Spleen (tissue), 11 donors: ENCODE results near the gene SMCO4. TPM values are rescaled to one million over a fixed set of nuclear protein-coding genes. Genes with fewer than 3 reads are reported as not detected.

Experiments used
- DNase-seq: peaks from one replicate; pipeline ENCODE4 v3.0.0-alpha.2; 2020
- H3K27ac ChIP-seq, 8 donors: fragments of 200-600 bp; sonication (generic) in 7 of 8; 1 replicate in 4 of 8; 2 replicates in 4 of 8; pipeline versions ENCODE4 v1.5.0 to v1.8.0; 2016 to 2021; ENCODE audit warnings: inconsistent platforms in 4 of 8, mild to moderate bottlenecking in 4 of 8, moderate library complexity in 1 of 8
- H3K27me3 ChIP-seq, 7 donors: fragments of 200-600 bp; sonication (generic) in 6 of 7; replicated peaks in 1 of 7; 1 replicate in 4 of 7; 2 replicates in 3 of 7; pipeline versions ENCODE4 v1.5.0 to v1.8.0; 2016 to 2021; ENCODE audit warnings: inconsistent platforms in 3 of 7, mild to moderate bottlenecking in 1 of 7
- H3K36me3 ChIP-seq, 6 donors: fragments of 200-600 bp; sonication (generic) in 5 of 6; 1 replicate in 4 of 6; 2 replicates in 2 of 6; pipeline versions ENCODE4 v1.5.0 to v1.8.0; 2016 to 2021; ENCODE audit warnings: inconsistent platforms in 2 of 6
- H3K4me1 ChIP-seq, 6 donors: fragments of 200-600 bp; sonication (generic) in 5 of 6; 1 replicate in 3 of 6; 2 replicates in 3 of 6; pipeline versions ENCODE4 v1.5.0 to v1.8.0; 2016 to 2021; ENCODE audit warnings: inconsistent platforms in 3 of 6
- H3K4me3 ChIP-seq, 8 donors: fragments of 200-600 bp; sonication (generic) in 7 of 8; 1 replicate in 4 of 8; 2 replicates in 4 of 8; pipeline versions ENCODE4 v1.5.0 to v1.8.0; 2016 to 2021; ENCODE audit warnings: inconsistent platforms in 4 of 8, mild to moderate bottlenecking in 4 of 8, moderate library complexity in 2 of 8
- H3K9me3 ChIP-seq, 8 donors: fragments of 200-600 bp; sonication (generic) in 7 of 8; 1 replicate in 4 of 8; 2 replicates in 4 of 8; pipeline versions ENCODE4 v1.5.0 to v1.8.0; 2016 to 2021; ENCODE audit warnings: inconsistent platforms in 4 of 8
- POLR2A ChIP-seq, 3 donors: fragments of 450-650 bp; IDR thresholded peaks; one replicate each; pipeline ENCODE4 v1.5.1; 2017; ENCODE audit warnings: antibody characterized with exemption in 3 of 3, mild to moderate bottlenecking in 1 of 3
- POLR2AphosphoS5 ChIP-seq, 3 donors: sonication (generic); formaldehyde crosslinking; IDR thresholded peaks; one replicate each; pipeline ENCODE4 v1.5.1; 2017; ENCODE audit warnings: antibody characterized with exemption in 3 of 3
- WGBS, 5 donors: extraction: QIAGEN DNeasy Blood & Tissue Kit in 3 of 5; methylation state at CpG; one replicate each; pipeline versions ENCODE4 v1.1.5 to v1.1.7; 2013 to 2018; 5-methylcytosine and 5-hydroxymethylcytosine counted together
- intact Hi-C: fragments of 100-400 bp; cut with DNase I; formaldehyde crosslinking; loops from one replicate; pipeline ENCODE4 v1.15.0; 2023; ENCODE audit warnings: low total_unique reads
- polyA plus RNA-seq, 3 donors: library from polyadenylated mRNA; stranded (reverse); fragments of 200-250 nt; gene quantifications; one replicate each; pipeline ENCODE4 v1.2.1, GENCODE V29; 2013
- total RNA-seq, 7 donors: library from RNA; depleted of rRNA in 3 of 7; stranded (reverse); fragments of >200 nt in 3 of 7; fragmentation: NEBNext Ultra II Directional in 4 of 7; extraction: Animal tissue kit (Norgen Biotek cat#: 25700) in 4 of 7; gene quantifications; one replicate each; pipeline versions ENCODE4 v1.1.0 to v1.2.1, GENCODE V29; 2016 to 2021
- TF ChIP-seq, protein P1 (sequence below), 11 experiments: fragments of 200-600 bp in 7 of 11; fragments of 450-650 bp in 4 of 11; sonication (generic) in 4 of 11; IDR thresholded peaks in 8 of 11; conservative IDR thresholded peaks in 3 of 11; 1 replicate in 7 of 11; 2 replicates in 4 of 11; pipeline versions ENCODE4 v1.4.0 to v1.8.0; 2016 to 2021; ENCODE audit warnings: antibody characterized with exemption in 11 of 11, inconsistent platforms in 4 of 11, mild to moderate bottlenecking in 1 of 11
- donor health status: healthy with polysubstance abuse.
- donor health status: DM: no; HTN: no; CAD: no; lungs with moderate emphysema.
- donor health status: DM: no; HTN: no; CAD: no.
- donor health status: Bipolar disorder and iron deficiency.
- donor health status: healthy.
- donor health status: DM: no; HTN: no; CAD: no.
- donor health status: DM: yes; HTN: yes; CAD: no.

SMCO4 gene
- total and polyA plus RNA-seq, 10 donors = 21.8 to 74.1 (median 51.9) TPM

DNA sequence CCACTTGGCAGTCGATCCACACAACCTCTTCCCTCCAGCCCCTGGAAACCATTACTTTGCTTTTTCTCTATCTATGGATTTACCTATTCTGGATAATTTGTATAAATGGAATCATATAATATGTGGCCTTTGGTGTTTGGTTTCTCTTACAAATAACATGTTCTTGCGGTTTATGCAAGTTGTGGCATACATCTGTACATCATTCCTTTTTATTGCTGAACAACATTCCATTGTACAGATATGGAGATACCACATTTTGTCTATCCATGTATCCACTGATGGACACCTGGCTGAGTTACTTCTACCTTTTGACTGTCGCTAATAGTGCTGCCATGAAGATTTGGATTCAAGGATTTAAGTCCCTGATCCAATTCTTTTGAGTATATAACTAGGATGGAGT, 25.1 kb downstream of the SMCO4 start:
- Histone ChIP-seq H3K36me3 (peaks cover 0 to 4% (median 0%) of the 10 kb centered on the region in 6 donors), H3K9me3 (no peaks in the 10 kb centered on the region), H3K4me1 (peaks cover 3 to 41% (median 20%) of the 10 kb centered on the region in 6 donors), H3K27me3 (no peaks in the 10 kb centered on the region), H3K4me3 (no peak overlapping the region), H3K27ac (no peak overlapping the region)
- TF ChIP-seq POLR2A (IDR thresholded peaks at IDR 0.05) = no peak
- TF ChIP-seq POLR2AphosphoS5 (IDR thresholded peaks at IDR 0.05) = no peak
- TF ChIP-seq, protein P1, sequence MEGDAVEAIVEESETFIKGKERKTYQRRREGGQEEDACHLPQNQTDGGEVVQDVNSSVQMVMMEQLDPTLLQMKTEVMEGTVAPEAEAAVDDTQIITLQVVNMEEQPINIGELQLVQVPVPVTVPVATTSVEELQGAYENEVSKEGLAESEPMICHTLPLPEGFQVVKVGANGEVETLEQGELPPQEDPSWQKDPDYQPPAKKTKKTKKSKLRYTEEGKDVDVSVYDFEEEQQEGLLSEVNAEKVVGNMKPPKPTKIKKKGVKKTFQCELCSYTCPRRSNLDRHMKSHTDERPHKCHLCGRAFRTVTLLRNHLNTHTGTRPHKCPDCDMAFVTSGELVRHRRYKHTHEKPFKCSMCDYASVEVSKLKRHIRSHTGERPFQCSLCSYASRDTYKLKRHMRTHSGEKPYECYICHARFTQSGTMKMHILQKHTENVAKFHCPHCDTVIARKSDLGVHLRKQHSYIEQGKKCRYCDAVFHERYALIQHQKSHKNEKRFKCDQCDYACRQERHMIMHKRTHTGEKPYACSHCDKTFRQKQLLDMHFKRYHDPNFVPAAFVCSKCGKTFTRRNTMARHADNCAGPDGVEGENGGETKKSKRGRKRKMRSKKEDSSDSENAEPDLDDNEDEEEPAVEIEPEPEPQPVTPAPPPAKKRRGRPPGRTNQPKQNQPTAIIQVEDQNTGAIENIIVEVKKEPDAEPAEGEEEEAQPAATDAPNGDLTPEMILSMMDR (IDR thresholded peaks at IDR 0.05 in 8 of 11, conservative IDR thresholded peaks at IDR 0.05 in 3 of 11) = no peak
- no peak for DNase-seq
- intact Hi-C loops = no loop called here
- WGBS, 5 donors = 83 to 97% (median 90%) methylated on average over 3 of the region's 3 CpGs

DNA sequence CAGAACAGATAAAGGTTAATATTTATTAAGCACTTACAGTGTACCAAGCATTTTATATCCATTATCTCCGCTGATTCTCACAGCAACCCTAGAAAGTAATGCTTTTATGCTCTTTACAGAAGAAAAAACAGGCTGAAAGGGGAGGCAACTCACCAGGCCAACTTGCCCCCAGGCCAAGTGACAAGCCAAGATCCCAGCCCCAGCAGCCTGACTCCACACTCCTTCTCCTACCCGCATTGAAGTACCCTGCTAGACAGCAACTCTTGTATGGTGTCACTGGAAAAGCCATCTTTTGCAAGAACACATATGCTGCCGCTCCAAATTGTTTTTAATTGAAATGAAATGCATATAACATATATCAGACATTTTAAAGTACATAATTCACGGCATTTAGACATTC, 25.6 kb downstream of the SMCO4 start:
- intact Hi-C loops = no loop called here
- H3K4me1 ChIP-seq = peaks cover 3 to 40% (median 24%) of the 10 kb centered on the region in 6 donors
- H3K9me3 ChIP-seq = no peaks in the 10 kb centered on the region
- 83 to 96% (median 93%) methylated on average over 4 of the region's 4 CpGs for WGBS, 5 donors
- no peak overlapping the region for H3K4me3 ChIP-seq
- H3K27ac ChIP-seq = no peak overlapping the region
- H3K27me3 ChIP-seq = no peaks in the 10 kb centered on the region
- DNase-seq = no peak
- H3K36me3 ChIP-seq = peaks cover 0 to 4% (median 0%) of the 10 kb centered on the region in 6 donors
- no peak for TF ChIP-seq POLR2AphosphoS5 (IDR thresholded peaks at IDR 0.05)
- TF ChIP-seq POLR2A (IDR thresholded peaks at IDR 0.05) = no peak
- TF ChIP-seq, protein P1 (IDR thresholded peaks at IDR 0.05 in 8 of 11, conservative IDR thresholded peaks at IDR 0.05 in 3 of 11) = no peak

DNA sequence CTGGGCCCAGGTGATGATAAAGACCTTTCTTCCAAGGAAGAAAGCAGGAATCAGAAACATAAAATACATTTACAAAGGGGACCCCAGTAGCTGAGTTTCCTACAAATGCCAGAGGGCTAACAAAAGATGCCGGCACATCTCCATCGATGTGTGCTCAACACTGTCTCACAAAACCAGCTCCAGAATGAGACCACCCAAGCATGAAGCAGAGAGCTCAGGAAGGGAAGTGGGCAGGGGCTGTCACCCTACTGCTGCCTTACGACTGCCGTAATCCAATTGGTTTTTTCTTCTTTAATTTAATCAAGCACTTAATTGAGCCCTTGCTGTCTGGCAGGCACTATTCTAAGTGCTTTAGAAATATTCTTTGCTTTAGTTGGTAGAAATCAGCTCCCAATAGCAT, 26.1 kb downstream of the SMCO4 start:
- Histone ChIP-seq H3K27me3 (no peaks in the 10 kb centered on the region), H3K4me3 (no peak overlapping the region), H3K27ac (no peak overlapping the region), H3K4me1 (peaks cover 3 to 39% (median 25%) of the 10 kb centered on the region in 6 donors), H3K36me3 (peaks cover 0 to 4% (median 0%) of the 10 kb centered on the region in 6 donors), H3K9me3 (no peaks in the 10 kb centered on the region)
- TF ChIP-seq POLR2AphosphoS5 (IDR thresholded peaks at IDR 0.05) = no peak
- TF ChIP-seq, protein P1 (IDR thresholded peaks at IDR 0.05 in 8 of 11, conservative IDR thresholded peaks at IDR 0.05 in 3 of 11) = no peak
- TF ChIP-seq POLR2A (IDR thresholded peaks at IDR 0.05) = no peak
- intact Hi-C loops = no loop called here
- WGBS, 5 donors = 71 to 85% (median 79%) methylated on average over 4 of the region's 4 CpGs
- no peak for DNase-seq

DNA sequence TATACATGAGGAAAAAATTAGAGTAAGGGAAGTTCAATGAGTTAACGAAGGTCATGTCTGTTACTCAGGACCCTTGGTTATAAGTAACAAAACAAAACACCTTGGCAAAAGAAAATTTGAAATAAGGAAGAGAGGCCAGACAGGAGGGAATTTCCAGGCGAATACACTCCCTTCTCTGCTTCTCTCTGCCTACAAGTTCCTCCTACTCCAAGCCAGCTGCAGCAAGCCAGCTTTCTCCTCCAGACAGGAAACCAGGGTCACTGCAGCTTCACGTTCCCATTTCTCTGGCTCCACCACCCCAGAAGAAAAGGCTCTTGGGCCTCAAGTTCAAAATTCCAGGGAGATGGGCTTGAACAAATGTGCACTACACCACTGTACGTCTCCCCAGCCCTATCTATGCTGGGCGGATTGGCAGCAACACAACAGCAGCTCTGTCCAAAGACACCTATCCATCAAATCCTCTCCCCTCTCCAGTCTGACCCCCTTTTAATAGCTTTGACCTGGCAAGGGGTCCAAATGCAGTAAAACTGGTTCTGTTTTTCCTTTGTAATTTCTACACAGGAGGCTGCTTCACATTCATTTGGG, 27.7 kb downstream of the SMCO4 start:
- no peaks in the 10 kb centered on the region for H3K9me3 ChIP-seq
- 49 to 60% (median 54%) methylated on average over 5 of the region's 5 CpGs for WGBS, 5 donors
- intact Hi-C loops = no loop called here
- peak overlapping the region in 5 of 8 donors; percentile 2 to 48 (median 20) for H3K27ac ChIP-seq
- H3K4me3 ChIP-seq = no peak overlapping the region
- peaks cover 3 to 28% (median 20%) of the 10 kb centered on the region in 6 donors for H3K4me1 ChIP-seq
- no peak for DNase-seq
- TF ChIP-seq POLR2AphosphoS5 (IDR thresholded peaks at IDR 0.05) (no peak), POLR2A (IDR thresholded peaks at IDR 0.05) (no peak)
- TF ChIP-seq, protein P1 (IDR thresholded peaks at IDR 0.05 in 8 of 11, conservative IDR thresholded peaks at IDR 0.05 in 3 of 11) = no peak
- H3K36me3 ChIP-seq = peaks cover 0 to 4% (median 0%) of the 10 kb centered on the region in 6 donors
- no peaks in the 10 kb centered on the region for H3K27me3 ChIP-seq
